CD4-positive, alpha-beta T cell treated with Interleukin-15 for 1 hour (primary cell): ENCODE data around the gene ANKRD10.
"Not testable (repeated sequence)": the region's sequence is repeated elsewhere in the genome, so short reads cannot be mapped to it uniquely, and the experiment has no call there.

Source experiments
- DNase-seq: peaks from one replicate; pipeline ENCODE4 v3.0.0-alpha.2; 2020

ANKRD10 gene

GRCh38 chr13:110915057-110915873 lies at the start of gene ANKRD10:
Gene ANKRD10, minus strand, starts transcription at chr13:110915069. Its CDS starts 135 bp downstream, at chr13:110914934.
- peak; percentile 96 for DNase-seq

GRCh38 chr13:110964229-110965037 lies 49.6 kb upstream of the ANKRD10 start:
- DNase-seq, result no peak

GRCh38 chr13:110963554-110963970 lies 48.7 kb upstream of the ANKRD10 start:
- no peak for DNase-seq

DNA sequence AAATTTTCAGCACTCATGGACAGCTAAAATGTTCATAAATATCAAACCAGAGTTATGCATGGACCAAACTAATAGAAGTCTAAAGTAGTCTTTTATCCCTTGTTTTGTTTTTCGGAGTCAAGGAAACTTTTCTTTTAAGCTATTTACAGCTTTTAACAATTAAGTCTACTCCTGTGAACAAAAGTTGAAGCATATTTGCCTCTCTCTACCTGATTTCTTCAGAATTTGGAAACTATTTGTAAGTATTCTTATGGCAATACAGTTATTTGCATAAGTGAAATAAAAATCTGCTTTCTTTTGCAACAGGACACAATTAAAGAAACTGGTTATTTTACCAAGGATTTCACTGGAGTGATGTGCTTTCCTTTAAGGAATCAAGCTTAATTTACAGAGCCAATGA lies 47.1 kb upstream of the ANKRD10 start:
- DNase-seq, result no peak

GRCh38 chr13:110960204-110960603 lies 45.3 kb upstream of the ANKRD10 start:
- no peak for DNase-seq

DNA sequence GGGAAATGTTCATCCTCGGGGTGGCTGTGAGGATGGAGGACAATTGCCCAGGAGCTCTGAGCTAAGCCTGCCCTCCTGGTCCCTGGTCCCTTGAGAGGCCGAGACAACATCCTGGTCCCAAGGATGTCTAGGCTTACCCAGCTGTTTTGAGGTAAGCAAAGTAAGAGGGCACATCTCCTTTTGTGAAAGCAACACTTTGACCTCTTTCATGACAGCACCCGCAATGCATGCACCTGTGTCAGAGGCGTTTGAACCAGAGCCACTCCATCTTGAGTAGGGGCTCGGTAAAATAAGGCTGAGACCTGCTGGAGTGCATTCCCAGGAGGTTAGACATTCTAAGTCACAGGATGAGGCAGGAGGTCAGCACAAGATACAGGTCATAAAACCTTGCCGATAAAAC lies 43.1 kb upstream of the ANKRD10 start:
- no peak for DNase-seq

GRCh38 chr13:110957181-110957884 lies 42.5 kb upstream of the ANKRD10 start:
- DNase-seq, result no peak

DNA sequence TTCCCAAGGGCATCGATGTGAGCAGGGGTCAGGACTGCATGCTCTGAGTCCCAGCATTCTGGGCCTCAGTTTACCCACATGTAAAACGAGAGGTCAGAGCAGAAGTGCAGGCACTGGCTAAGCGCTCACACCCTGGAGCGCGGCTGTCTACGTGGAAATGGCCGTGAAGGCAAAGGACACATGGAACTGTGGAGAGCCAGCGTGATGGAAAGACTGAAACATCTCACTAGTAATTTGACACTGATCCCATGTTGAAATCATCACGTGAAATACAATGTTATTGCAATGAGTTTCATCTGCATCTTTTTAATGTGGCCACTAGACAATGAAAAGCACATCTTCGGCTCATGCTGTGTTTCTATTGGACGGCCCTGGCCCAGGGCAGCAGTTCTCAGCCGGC lies 41.3 kb upstream of the ANKRD10 start:
- not testable (repeated sequence) for DNase-seq

DNA sequence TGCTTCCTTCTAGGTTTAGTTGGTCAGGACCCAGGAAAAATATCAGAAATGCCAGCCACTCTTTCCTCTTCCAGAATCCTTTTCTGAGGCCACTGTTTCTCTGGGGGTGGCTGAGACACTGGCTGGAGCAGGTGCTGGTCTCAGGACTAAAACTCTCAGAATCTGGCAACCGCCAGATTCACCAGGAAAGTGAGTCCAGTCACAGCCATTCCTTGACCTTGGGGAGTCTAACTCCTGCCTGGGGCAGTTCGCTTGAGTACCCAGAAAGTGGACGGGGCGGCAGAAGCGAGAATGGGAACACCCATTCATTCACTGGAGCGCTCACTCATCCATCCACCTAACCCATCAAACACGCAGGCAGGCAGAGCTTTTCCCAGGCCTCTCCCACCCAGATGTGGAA lies 40.7 kb upstream of the ANKRD10 start:
- not testable (repeated sequence) for DNase-seq

DNA sequence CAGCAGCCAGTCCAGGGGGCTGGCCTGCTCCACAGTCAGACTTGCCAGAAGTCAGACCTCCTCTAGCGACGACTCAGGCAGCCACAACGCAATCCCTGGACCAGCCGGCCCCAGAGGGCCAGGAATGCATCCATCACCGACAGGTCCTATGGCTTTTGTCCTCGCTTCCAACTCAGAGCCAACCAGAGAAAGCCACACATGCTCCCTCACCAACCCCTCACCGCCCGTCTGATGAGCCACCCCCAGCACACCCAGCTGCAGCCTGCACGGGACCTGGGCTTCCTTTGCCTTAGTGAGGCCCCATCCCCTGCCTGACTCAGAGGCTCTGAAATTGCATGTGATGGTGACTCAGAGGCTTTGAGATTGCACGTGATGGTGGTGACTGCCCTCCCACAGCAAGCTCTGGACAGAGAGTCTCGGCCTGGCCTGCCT lies 40.2 kb upstream of the ANKRD10 start:
- peak; percentile 71 for DNase-seq

DNA sequence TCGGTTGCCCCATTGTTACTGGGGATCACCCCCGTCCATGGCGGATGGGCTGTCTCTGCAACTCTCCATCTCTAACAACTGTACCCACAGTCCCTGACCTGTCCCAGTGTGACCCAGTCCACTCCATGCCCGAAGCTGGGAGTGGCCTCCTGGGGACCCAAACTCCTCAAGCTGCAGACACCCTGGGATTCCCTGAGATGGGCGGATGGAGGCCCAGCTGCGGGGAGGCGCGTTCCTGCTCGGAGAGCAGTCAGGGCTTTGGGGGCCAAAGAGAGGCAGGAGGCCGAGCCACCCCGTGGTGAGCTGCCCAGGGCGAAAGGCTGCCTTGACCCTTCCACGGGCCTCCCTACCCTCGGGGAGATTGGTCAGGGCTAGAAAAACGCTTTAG lies 39.7 kb upstream of the ANKRD10 start:
- not testable (repeated sequence) for DNase-seq

GRCh38 chr13:110953833-110954532 lies 39.1 kb upstream of the ANKRD10 start:
- no peak for DNase-seq

DNA sequence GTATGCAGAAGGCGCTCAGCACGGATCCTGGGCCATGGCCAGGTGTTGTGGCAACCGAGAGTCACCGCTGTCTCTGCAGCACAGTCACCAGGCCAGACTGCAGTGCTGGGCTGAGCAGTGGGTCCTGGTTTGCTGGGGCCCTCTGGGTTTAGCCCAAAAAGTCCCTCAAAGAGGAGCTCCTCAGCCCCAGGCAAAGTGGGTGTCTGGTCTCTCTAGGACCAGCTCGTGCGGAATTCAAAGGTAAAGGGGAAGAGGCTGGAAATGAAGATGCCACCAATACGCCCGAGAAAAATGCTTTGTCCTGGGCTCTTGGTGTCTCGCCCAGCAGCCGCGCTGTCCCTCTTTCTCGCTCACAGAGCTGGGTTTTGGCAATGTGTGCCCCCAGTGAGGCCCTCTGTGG lies 38.5 kb upstream of the ANKRD10 start:
- DNase-seq, result no peak

GRCh38 chr13:110952135-110952534 lies 37.3 kb upstream of the ANKRD10 start:
- not testable (repeated sequence) for DNase-seq

DNA sequence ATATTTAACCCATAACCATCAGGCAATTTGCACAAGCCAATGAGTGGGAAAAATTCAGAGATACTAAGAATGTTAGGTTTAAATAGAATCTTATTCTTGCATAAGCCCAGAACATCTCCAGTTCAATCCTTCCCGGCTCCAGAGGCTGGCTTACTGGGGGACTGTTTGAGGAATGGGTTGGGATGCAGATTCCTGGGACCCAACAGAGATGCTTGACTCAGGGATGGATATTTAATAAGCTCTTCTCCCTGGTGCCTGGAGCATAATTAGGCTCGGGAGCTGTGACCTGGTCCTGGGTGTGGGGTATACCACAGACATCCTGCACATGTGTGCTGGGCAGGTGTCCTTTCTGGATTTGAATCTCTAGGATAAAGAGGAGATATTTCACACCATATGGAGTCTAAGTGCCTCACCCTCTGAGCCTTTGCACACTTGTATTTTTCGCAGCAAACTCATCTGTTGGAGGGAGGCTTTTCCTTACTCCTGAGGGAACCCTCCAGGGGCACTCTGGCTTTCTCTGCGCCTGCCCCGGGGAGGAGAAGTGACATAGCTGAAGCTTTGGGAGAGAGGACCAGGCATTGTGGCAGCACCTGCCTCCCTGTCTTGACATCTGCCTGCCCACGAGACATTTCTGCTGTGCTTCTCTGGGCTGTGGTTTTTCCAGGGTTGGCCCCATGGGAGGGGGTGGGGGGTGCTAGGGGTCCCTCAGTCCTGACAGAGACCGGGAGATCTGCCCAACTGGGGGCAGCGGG lies 36.1 kb upstream of the ANKRD10 start:
- DNase-seq, result no peak

DNA sequence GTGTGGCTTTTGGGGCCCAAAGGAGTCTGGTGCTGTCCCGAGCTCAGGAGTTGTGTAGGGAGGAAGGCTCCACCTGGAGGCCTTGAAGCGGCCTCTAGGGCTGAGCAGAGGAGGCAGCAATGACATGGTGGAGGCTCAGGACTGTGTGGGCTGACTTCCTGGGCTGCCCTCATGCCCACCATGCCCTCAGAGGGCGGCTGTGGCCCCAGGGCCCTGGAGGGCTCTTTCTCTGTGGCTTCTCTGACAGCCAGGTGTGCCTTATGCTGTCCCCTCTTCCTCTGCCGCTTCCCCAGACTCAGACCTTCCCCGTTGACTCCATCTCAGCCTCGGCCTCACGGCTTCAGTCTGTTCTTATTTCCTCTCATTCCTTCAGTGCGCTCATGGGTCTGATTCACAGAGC lies 35.5 kb upstream of the ANKRD10 start:
- no peak for DNase-seq

DNA sequence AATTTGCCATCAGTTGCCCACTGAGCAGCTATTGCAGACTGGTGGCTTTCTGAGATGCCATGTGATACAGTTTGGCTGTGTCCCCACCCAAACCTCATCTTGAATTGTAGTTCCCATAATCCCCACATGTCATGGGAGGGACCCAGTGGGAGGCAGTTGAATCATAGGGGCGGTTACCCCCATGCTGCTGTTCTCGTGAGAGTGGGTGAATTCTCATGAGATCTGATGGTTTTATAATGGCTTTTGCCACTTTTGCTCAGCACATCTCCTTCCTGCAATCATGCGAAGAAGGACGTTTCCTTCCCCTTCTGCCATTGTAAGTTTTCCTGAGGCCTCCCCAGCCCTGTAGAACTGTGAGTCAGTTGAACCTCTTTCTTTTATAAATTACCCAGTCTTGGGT lies 34.8 kb upstream of the ANKRD10 start:
- DNase-seq, result no peak

- no peak for DNase-seq
Observed at GRCh38 chr13:110949116-110949515, 34.2 kb upstream of the ANKRD10 start.

- DNase-seq, result not testable (repeated sequence)
Observed at GRCh38 chr13:110947338-110947737, 32.5 kb upstream of the ANKRD10 start.

DNA sequence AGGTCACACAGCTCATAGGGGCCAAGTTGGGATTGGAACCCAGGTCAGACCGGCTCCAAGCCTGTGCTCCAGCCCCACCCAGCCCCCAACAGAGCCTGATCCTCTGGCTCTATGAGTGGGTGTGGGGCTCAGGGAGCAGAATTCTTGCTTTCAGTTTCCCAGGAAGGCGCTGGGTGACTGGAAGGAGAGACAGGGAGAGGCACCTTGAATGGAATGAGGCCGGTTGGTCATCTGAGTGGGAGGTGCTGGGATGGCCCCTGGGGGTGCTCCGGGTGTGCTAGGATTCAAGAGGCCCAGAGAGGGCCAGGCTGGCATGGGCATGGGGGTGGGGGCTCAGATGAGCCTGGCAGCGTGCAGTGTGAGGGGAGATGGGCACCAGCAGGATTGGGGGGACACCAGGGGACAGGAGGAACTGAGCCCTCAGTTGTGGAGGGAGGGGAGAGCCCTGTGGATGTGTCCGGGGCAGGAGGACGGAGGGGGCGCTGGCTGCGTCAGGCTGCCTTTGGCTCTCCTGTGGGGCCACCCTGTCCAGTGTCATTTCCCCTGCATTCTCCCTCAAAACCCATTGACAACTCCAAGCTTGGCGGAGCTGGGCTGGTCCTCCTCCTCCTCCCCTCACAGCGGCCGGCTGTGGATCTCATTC lies 31.2 kb upstream of the ANKRD10 start:
- DNase-seq, result no peak
